A673 (cell line): ENCODE measurements around the gene DACT2. TPM values are rescaled to one million over a fixed set of nuclear protein-coding genes. Genes with fewer than 3 reads are reported as not detected.

ENCODE experiments used
- BruUV-seq: library from RNA; stranded (reverse); fragments of 400-500 nt; replicated peaks from 2 replicates; lab custom pipeline; 2021; lab: Mats Ljungman, UMichigan
- CTCF ChIA-PET: fragments of 300-600 bp; sonication (Branson Sonifier 250); formaldehyde crosslinking; loops from one replicate; lab custom pipeline; 2022; ENCODE audit warnings: antibody characterized with exemption; lab: Charles Lee
- POLR2A ChIA-PET: fragments of 300-600 bp; sonication (Branson Sonifier 250); formaldehyde crosslinking; loops from one replicate; lab custom pipeline; 2022; ENCODE audit warnings: antibody characterized with exemption; ENCODE audit not compliant: low non-redundant PET; lab: Charles Lee
- DNase-seq: peaks from one replicate; pipeline ENCODE4 v3.0.0-alpha.2; 2015; ENCODE audit warnings: low spot score
- H3K27ac ChIP-seq: fragments of 200-600 bp; sonication (generic); 2 replicates; pipeline ENCODE4 v1.5.1; 2016; ENCODE audit warnings: mixed run types, low read depth, mild to moderate bottlenecking, mixed read lengths, antibody characterized with exemption, low read length; ENCODE audit not compliant: poor library complexity, severe bottlenecking
- H3K27me3 ChIP-seq: fragments of 200-600 bp; sonication (generic); replicated peaks from 2 replicates; pipeline ENCODE4 v1.6.1; 2017; ENCODE audit warnings: mixed run types, low read depth, mild to moderate bottlenecking, mixed read lengths, antibody characterized with exemption, low read length; ENCODE audit not compliant: insufficient read depth, poor library complexity
- H3K36me3 ChIP-seq: fragments of 200-600 bp; sonication (generic); 2 replicates; pipeline ENCODE4 v1.6.1; 2016; ENCODE audit warnings: mixed run types, mild to moderate bottlenecking, mixed read lengths, antibody characterized with exemption, low read length; ENCODE audit not compliant: insufficient read depth, poor library complexity, severe bottlenecking
- H3K4me1 ChIP-seq: fragments of 200-600 bp; sonication (generic); 2 replicates; pipeline ENCODE4 v1.6.1; 2017; ENCODE audit warnings: mixed run types, mild to moderate bottlenecking, mixed read lengths, antibody characterized with exemption, low read length; ENCODE audit not compliant: insufficient read depth, poor library complexity, severe bottlenecking
- H3K4me3 ChIP-seq: fragments of 200-600 bp; sonication (generic); 2 replicates; pipeline ENCODE4 v1.5.1; 2016; ENCODE audit warnings: low read depth, mixed run types, mild to moderate bottlenecking, mixed read lengths, low read length; ENCODE audit not compliant: poor library complexity, severe bottlenecking
- H3K9me3 ChIP-seq: fragments of 200-600 bp; sonication (generic); 2 replicates; pipeline ENCODE4 v1.6.1; 2016; ENCODE audit warnings: mixed run types, low read depth, mild to moderate bottlenecking, mixed read lengths, antibody characterized with exemption, low read length; ENCODE audit not compliant: poor library complexity, severe bottlenecking
- EZH2 ChIP-seq: fragments of 200-600 bp; sonication (generic); IDR thresholded peaks from 2 replicates; pipeline ENCODE4 v1.6.1; 2017; ENCODE audit warnings: borderline replicate concordance, low read depth, mild to moderate bottlenecking, mixed read lengths, antibody characterized with exemption, low read length; ENCODE audit not compliant: poor library complexity, severe bottlenecking
- intact Hi-C: fragments of 100-400 bp; cut with micrococcal nuclease; formaldehyde crosslinking; loops from one replicate; pipeline ENCODE4 v1.10.0; 2022; ENCODE audit not compliant: unreplicated experiment
- total RNA-seq: library from RNA; stranded (reverse); gene quantifications from 2 replicates; pipeline ENCODE4 v1.2.3, GENCODE V29; 2021
- TF ChIP-seq, protein P1 (sequence below): fragments of 300-800, 200-600 bp; sonication (generic); conservative IDR thresholded peaks from 2 replicates; pipeline ENCODE4 v1.5.1; 2017; ENCODE audit warnings: low read depth, mild to moderate bottlenecking, antibody characterized with exemption, low read length, moderate library complexity, mixed read lengths

Gene DACT2
- total RNA-seq, 1 experiment from 2014 or later, result 18.7 TPM

DNA sequence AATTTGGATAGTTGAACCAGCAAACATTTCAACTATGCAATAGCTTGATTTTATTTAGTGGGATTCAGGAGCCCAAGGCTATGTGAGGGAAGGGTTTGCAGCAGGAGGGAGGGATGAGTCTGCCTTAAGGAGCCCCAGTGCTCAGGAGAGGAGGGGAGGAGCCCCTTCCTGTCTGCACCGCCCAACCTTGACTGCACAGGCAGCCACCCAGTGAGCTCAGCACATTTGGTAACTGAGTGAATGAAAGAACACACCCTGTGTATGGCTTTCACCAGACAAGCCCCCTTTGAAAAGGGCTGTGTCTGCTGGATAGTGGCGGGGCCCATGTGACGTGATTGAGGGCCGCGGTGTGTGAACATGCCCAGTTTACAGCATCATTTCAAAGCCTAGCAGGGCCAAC, 17.0 kb downstream of the DACT2 start:
- Histone ChIP-seq H3K4me3 (peak overlapping the region; percentile 32), H3K36me3 (no peaks in the 10 kb centered on the region), H3K9me3 (no peaks in the 10 kb centered on the region), H3K27me3 (no peaks in the 10 kb centered on the region), H3K4me1 (peaks cover 36% of the 10 kb centered on the region), H3K27ac (peak overlapping the region; percentile 92)
- CTCF ChIA-PET, result no interaction called here
- intact Hi-C loops, result loop anchor here (5.0 kb wide), 1 partner anchor 145 kb away; no protein-coding TSS in a partner anchor
- no TSS peak for BruUV-seq
- POLR2A ChIA-PET, result interaction anchor here (0.6 kb wide), 1 partner anchor 666 kb away, joined by 5 read pairs; no protein-coding TSS in a partner anchor
- no peak for TF ChIP-seq EZH2
- TF ChIP-seq, protein P1, sequence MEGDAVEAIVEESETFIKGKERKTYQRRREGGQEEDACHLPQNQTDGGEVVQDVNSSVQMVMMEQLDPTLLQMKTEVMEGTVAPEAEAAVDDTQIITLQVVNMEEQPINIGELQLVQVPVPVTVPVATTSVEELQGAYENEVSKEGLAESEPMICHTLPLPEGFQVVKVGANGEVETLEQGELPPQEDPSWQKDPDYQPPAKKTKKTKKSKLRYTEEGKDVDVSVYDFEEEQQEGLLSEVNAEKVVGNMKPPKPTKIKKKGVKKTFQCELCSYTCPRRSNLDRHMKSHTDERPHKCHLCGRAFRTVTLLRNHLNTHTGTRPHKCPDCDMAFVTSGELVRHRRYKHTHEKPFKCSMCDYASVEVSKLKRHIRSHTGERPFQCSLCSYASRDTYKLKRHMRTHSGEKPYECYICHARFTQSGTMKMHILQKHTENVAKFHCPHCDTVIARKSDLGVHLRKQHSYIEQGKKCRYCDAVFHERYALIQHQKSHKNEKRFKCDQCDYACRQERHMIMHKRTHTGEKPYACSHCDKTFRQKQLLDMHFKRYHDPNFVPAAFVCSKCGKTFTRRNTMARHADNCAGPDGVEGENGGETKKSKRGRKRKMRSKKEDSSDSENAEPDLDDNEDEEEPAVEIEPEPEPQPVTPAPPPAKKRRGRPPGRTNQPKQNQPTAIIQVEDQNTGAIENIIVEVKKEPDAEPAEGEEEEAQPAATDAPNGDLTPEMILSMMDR, result no peak
- DNase-seq, result peak; percentile 93

DNA sequence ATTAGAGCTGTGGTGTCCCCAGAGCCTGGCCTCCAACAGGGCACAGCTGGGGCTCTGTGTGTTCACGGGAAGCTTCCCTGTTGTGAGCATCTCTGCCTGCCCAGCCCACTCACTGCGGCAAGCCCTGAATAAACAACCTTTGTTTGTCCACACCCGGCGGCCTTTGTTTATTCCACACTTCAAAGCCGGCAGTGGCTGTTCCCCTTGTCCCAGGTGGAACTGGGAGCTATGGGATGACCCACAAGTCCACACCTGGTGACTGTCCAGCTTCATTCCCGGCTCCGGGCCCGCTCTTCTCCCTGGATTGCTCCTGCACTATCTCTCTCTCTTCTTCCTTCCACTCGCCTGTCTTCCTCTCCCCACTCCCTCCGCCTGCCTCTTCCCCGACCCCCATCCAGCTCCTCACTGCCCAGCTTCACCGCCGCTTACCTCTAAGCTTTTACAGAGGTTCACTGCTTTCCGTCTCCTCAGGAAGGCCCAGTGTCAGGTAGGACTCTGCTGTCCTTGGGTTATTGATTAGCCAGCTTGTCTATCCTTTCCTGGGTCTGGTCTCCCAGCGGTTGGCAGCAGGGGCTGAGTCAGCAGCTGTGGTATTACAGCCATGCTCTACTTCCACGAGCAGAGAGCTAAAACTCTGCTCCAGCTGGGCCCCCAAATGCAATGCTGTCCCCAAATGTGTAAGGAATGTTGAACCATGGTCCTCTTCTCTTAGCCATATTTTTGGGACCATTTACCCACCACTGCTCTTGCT, 17.8 kb downstream of the DACT2 start:
- peak; percentile 89 for DNase-seq
- POLR2A ChIA-PET, result interaction anchor here (0.6 kb wide), 2 partner anchors 522 to 666 kb away, joined by 3 to 5 read pairs; no protein-coding TSS in a partner anchor

DNA sequence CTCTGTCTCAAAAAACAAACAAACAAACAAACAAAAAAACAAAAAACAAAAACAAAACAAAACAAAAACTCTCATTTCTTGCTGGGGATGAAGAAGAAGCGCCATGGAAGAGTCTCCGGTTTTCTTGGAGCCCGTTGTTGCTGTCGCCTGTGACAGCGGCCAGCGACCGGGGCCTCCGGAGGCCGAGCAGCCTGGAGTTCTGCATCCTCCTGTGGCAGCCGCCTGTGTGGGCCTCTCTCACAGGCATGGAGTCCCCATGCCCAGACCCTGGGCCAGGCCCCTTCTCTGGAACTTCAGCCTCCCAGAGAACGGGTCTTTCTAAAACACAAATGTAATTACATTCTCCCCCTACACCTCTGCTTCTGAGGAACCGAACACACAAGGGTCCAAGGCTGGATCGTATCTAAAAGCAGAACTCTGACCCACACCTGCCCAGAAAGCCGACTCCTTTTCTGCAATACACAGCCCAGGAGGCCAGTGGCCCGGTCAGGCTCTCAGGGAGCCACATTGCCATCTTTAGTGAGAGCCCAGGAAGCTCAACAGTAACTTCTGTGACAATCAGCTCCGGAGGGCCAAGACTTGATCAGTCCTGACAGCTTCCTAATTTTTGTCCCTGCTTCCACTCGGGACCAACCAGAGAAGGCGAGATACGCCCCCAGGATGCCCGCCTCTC, 18.5 kb downstream of the DACT2 start:
- TSS peak; percentile 74 for BruUV-seq
- CTCF ChIA-PET, result no interaction called here
- Histone ChIP-seq H3K27me3 (no peaks in the 10 kb centered on the region), H3K4me3 (peak overlapping the region; percentile 32), H3K27ac (peak overlapping the region; percentile 92), H3K36me3 (no peaks in the 10 kb centered on the region), H3K4me1 (peaks cover 36% of the 10 kb centered on the region), H3K9me3 (no peaks in the 10 kb centered on the region)
- intact Hi-C loops, result loop anchor here (2.0 to 5.0 kb wide), 2 partner anchors 54 to 144 kb away; no protein-coding TSS in a partner anchor
- POLR2A ChIA-PET, result interaction anchor here (0.6 kb wide), 1 partner anchor 523 kb away, joined by 3 read pairs; no protein-coding TSS in a partner anchor
- TF ChIP-seq, protein P1, result no peak
- TF ChIP-seq EZH2, result no peak
- no peak for DNase-seq

More for the DNA sequence above, 17.8 kb downstream of the DACT2 start:
- peak overlapping the region; percentile 32 for H3K4me3 ChIP-seq
- TSS peak; percentile 86 for BruUV-seq
- peak overlapping the region; percentile 92 for H3K27ac ChIP-seq
- no peak for TF ChIP-seq EZH2
- TF ChIP-seq, protein P1, result no peak
- H3K27me3 ChIP-seq, result no peaks in the 10 kb centered on the region
- CTCF ChIA-PET, result no interaction called here
- intact Hi-C loops, result loop anchor here (2.0 to 5.0 kb wide), 2 partner anchors 55 to 145 kb away; no protein-coding TSS in a partner anchor
- no peaks in the 10 kb centered on the region for H3K9me3 ChIP-seq
- no peaks in the 10 kb centered on the region for H3K36me3 ChIP-seq
- H3K4me1 ChIP-seq, result peaks cover 36% of the 10 kb centered on the region
